Vagina (tissue), 2 donors: ENCODE measurements around the gene LYPD8.

ENCODE experiments used
- CTCF ChIP-seq, 3 experiments: fragments of 450-650 bp in 2 of 3; fragments of 200-600 bp in 1 of 3; sonication (generic) in 1 of 3; IDR thresholded peaks; one replicate each; pipeline ENCODE4 v1.5.1; 2017 to 2019; ENCODE audit warnings: antibody characterized with exemption in 3 of 3, mild to moderate bottlenecking in 2 of 3, moderate library complexity in 2 of 3
- POLR2AphosphoS5 ChIP-seq, 2 donors: sonication (generic); formaldehyde crosslinking; IDR thresholded peaks; one replicate each; pipeline ENCODE4 v1.9.0; 2017; ENCODE audit warnings: antibody characterized with exemption in 2 of 2, mild to moderate bottlenecking in 2 of 2, low read depth in 1 of 2; ENCODE audit not compliant: insufficient read depth in 1 of 2

DNA sequence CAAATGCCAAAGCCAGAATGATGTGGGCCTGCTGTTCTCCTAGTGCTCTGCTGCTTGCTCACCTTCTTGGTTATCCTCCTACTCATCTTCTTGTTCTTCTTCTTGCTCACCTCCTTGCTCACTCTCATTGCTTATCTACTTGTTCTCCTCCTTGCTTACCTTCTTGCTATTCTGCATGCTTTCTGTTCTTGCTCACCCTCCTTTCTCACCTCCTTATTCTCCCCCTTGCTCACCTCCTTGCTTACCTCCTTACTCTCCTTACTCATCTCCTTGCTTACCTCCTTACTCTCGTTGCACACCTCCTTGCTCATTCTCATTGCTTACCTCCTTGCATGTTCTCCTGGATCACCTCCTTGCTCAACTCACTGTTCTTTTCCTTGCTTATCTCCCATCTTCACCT lies 52.8 kb downstream of the LYPD8 start, which contains the start of gene OR14I1:
- TF ChIP-seq CTCF (IDR thresholded peaks at IDR 0.05), result no peak
- TF ChIP-seq POLR2AphosphoS5 (IDR thresholded peaks at IDR 0.05; ENCODE audit: insufficient read depth in 1 of 2, low read depth in 1 of 2), result no peak
